ENCODE data around the gene NPIPB2. TPM values are rescaled to one million over a fixed set of nuclear protein-coding genes. Genes with fewer than 3 reads are reported as not detected.

The NPIPB2 gene
- total RNA-seq, 2 donors from 2014 or later, result 2.1 to 2.4 TPM

DNA sequence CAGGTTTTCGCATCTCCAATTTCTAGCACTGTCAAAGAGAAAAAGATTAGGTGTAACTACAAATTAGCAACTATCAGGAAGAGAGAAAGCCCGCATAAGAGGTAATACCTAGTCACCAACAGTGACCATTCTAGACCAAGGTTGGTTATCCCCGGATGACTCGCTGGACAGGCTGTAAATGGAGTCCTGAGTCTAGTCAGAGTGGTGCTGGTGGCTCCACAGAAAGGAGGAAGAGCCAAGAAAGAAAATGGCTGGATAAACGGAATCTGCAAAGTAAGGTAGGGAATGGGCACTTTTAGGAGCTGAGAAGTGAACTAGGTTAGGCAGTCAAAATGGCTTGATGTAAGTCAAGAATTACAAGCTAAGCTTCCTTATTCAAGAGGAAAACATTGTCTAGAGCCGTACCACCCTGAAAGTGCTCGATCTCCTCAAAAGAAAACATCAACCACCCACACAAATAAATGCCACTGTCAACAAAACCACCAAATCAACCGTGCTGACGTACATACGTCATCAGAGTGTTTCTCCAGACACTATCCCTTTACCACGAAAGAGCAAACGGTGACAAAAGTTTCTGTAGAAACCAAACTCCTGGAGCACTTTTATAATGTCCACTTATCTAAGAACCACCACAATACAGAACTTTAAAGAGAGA, 28.3 kb downstream of the NPIPB2 start:
- intact Hi-C loops (cut with DNase I), result loop anchor here in 1 of 2 donors (10.0 kb wide), 1 partner anchor 59 kb away; the partner anchor contains the start of gene RSL1D1
- ATAC-seq, result no peak

GRCh38 chr16:11909653-11910545, 31.9 kb downstream of the NPIPB2 start:
- ATAC-seq, result no peak

More for the DNA sequence above, 28.3 kb downstream of the NPIPB2 start:
- no peak for DNase-seq

GRCh38 chr16:11907160-11907970, 34.5 kb downstream of the NPIPB2 start:
- no peak for DNase-seq
- ATAC-seq, result no peak
- intact Hi-C loops (cut with DNase I), result no loop called here

More at GRCh38 chr16:11909653-11910545, 31.9 kb downstream of the NPIPB2 start:
- no peak for DNase-seq
- intact Hi-C loops (cut with DNase I), result loop anchor here in 1 of 2 donors (10.0 kb wide), 1 partner anchor 55 kb away; the partner anchor contains the start of gene RSL1D1

GRCh38 chr16:11903906-11904305, 37.9 kb downstream of the NPIPB2 start:
- intact Hi-C loops (cut with DNase I), result no loop called here
- ATAC-seq (no peak), DNase-seq (no peak)

DNA sequence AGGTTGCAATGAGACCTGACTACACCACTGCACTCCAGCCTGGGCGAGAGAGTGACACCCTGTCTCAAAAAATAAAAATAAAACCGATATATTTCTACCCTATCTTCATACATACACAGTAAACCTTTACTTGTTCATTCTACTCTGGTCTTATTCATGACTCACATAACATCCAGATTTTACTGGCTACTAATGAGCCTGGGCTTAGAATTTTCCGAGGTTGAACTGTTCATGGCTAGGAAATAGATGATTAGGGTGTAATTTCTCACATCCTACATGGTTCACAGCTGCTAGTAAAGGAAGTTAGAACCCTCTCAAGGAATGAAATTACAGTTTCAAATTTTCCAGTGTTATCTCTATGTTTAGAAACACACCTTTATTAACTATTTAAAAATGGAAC, 40.8 kb downstream of the NPIPB2 start:
- ATAC-seq (no peak), DNase-seq (no peak)
- intact Hi-C loops (cut with DNase I), result no loop called here

DNA sequence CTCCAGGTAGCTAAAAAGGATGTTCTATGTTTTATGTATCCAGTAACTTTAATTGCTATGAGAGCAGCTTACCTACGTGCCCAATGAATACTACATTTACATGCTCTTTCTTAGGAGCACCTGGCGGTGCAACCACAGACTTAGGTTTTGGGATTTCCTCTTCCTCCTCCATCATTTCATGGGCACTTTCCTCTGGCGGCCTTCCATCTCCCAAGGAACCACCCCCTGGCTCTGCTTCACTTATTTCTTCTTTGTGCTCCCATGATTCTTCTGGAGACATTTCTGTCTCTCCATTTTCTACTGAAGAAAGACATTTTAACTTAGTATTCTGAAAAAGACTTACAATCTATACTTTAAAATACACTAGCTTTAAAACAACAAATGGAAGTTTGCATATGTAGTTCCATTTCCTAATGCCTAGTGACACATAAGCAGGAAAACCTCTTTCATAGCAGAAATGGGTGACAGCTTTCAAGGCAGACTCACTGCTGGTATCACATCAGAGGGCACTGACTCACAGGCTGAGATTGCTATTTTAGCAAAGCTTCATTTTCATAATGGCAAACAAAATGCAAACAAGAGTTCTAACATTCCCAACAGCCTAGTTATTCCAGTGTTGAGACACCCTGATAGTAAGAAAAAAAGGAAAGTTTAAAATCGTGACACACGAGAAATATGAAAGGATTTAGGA, 45.2 kb downstream of the NPIPB2 start:
- DNase-seq (no peak), ATAC-seq (peak in 1 of 2 donors; percentile 31)
- intact Hi-C loops (cut with DNase I), result no loop called here

GRCh38 chr16:11893571-11893970, 48.3 kb downstream of the NPIPB2 start:
- DNase-seq, result no peak
- ATAC-seq, result no peak
- intact Hi-C loops (cut with DNase I), result no loop called here

DNA sequence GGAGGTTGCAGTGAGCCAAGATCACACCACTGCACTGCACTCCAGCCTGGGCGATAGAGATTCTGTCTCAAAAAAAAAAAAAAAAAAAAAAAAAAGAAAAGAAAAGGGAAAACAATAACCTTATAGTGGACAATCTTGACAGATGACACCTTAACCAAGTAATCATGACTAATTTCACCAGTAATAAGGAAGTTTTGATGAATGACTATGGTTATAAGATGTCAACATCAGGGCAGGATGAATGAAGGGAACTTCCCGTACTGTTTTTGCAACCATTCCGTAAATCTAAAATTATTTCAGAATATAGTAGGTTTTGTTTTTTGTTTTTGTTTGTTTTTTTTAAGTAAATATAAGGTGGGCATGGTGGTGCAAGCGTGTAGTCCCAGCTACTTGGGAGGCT, 49.1 kb downstream of the NPIPB2 start:
- ATAC-seq (no peak), DNase-seq (no peak)
- intact Hi-C loops (cut with DNase I), result no loop called here

- ATAC-seq, result no peak
- intact Hi-C loops (cut with DNase I), result no loop called here
- no peak for DNase-seq
Measured at GRCh38 chr16:11890231-11890965, 51.4 kb downstream of the NPIPB2 start.

DNA sequence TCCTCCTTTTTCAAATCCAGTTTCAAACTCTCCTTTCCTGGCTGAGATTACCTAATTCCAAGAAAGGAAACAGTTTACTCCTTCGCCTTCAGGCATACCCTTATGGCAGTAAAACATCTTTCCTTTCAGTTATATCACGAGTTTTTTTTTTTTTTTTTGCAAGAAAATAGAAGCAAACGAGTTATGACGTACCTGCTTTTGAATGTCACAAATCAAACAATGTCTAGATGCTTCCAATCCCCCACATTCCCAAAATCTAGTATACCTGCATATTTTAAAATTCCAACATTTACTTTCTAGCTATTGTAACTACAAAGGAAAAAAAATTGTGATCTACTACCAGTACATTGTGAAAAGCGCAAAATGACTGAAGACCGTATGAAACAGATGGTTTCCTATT, 55.0 kb downstream of the NPIPB2 start:
- DNase-seq, result no peak
- intact Hi-C loops (cut with DNase I), result no loop called here
- ATAC-seq, result no peak

DNA sequence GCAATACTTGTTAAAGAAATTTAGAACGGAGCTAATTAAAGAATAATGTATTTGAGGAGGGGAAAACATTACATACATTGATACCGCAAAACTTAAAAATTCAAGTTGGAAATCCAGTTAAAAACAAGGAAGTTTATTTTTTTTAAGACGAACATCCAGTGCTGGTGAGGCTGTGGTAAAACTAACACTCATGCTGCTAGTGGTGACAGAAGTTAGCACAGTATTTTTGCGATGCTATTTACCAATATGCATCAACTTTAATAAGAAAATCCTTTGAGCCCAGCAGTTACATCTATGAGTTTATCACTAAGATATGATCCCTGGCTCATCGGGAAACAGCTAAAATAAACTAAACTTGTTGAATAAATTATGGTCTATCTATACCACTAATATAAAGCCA, 57.8 kb downstream of the NPIPB2 start:
- DNase-seq (no peak), ATAC-seq (no peak)
- intact Hi-C loops (cut with DNase I), result no loop called here

DNA sequence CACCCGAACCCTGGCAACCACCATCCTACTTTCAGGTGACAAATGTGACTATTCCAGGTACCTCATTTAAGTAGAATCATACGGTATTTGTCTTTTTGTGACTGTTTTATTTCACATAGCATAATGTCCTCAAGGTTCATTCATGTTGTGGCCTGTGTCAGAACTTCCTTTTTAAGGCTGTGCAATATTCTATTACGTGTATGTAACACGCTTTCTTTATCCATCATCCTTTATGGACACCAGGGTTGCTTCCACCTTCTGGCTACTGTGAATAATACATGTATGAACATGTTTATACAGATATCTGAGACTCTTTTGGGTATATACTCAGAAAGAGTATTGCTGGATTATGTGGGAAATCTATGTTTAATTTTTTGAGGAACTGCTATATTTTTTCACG, 61.8 kb downstream of the NPIPB2 start:
- intact Hi-C loops (cut with DNase I), result no loop called here
- no peak for DNase-seq
- ATAC-seq, result no peak

- no peak for DNase-seq
- no peak for ATAC-seq
- intact Hi-C loops (cut with DNase I), result loop anchor here in 1 of 2 donors (10.0 kb wide), 1 partner anchor 483 kb away; no protein-coding TSS in a partner anchor
Measured at GRCh38 chr16:11877374-11877773, 64.5 kb downstream of the NPIPB2 start.

Other genes with a start within 250 kb of the NPIPB2 start
- gene TXNDC11, start 199.2 kb downstream of the NPIPB2 start, total RNA-seq, result 10 to 100 TPM; 21.8 to 30.4 TPM
- gene ZC3H7A, start 144.8 kb downstream of the NPIPB2 start, total RNA-seq, result 10 to 100 TPM; 24.0 to 28.2 TPM
- gene RSL1D1, start 90.5 kb downstream of the NPIPB2 start, total RNA-seq, result 100 to 1,000 TPM in 1 of 2 donors, 10 to 100 TPM in 1; 98.4 to 113 TPM
- 100 to 1,000 TPM in 1 of 2 donors, 10 to 100 TPM in 1; 87.5 to 111 TPM for gene GSPT1, start 26.1 kb downstream of the NPIPB2 start, total RNA-seq
- not detected for gene TNFRSF17, start 23.2 kb upstream of the NPIPB2 start, total RNA-seq
- gene SNX29, start 34.7 kb upstream of the NPIPB2 start, total RNA-seq, result 10 to 100 TPM; 18.0 to 18.8 TPM